Measurements from ENCODE around the gene HLA-DPB1.

HLA-DPB1 gene

DNA sequence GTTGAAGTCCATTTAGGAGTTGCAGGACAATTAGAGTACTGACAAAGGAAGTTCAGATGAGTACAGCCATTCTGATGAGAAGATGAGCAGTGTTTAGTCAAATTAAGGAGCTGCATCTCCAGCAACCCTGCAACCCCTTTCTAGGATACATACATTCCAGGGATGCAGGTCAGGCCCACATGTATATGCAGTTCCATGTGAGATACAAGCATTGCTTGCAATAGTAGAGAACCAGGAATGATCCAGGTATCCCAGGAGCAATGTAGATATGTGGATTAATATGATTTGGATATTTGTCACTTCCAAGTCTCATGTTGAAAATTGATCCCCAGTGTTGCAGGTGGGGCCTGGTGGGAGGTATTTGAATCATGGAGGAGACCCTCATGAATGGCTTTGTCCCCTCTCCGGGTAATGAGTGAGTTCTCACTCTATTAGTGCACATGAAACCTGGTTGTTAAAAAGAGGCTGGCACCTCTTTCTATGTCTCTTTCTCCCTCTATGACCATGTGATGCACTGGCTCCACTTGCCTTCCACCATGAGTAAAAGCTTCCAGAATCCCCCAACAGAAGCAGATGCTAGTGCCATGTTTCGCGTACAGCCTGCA is 8.8 kb upstream of the HLA-DPB1 start:
- Histone ChIP-seq H3K4me1 (no peaks in the 10 kb centered on the region), H3K27ac (no peak overlapping the region), H3K4me3 (no peak overlapping the region), H3K9me3 (no peaks in the 10 kb centered on the region), H3K27me3 (no peaks in the 10 kb centered on the region), H3K36me3 (peaks cover 0 to 12% (median 0%) of the 10 kb centered on the region in 3 donors)
- no peak for DNase-seq
- intact Hi-C loops (cut with DNase I; ENCODE audit: low total_unique reads) = no loop called here
- TF ChIP-seq, protein P1, sequence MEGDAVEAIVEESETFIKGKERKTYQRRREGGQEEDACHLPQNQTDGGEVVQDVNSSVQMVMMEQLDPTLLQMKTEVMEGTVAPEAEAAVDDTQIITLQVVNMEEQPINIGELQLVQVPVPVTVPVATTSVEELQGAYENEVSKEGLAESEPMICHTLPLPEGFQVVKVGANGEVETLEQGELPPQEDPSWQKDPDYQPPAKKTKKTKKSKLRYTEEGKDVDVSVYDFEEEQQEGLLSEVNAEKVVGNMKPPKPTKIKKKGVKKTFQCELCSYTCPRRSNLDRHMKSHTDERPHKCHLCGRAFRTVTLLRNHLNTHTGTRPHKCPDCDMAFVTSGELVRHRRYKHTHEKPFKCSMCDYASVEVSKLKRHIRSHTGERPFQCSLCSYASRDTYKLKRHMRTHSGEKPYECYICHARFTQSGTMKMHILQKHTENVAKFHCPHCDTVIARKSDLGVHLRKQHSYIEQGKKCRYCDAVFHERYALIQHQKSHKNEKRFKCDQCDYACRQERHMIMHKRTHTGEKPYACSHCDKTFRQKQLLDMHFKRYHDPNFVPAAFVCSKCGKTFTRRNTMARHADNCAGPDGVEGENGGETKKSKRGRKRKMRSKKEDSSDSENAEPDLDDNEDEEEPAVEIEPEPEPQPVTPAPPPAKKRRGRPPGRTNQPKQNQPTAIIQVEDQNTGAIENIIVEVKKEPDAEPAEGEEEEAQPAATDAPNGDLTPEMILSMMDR (IDR thresholded peaks at IDR 0.05) = no peak

DNA sequence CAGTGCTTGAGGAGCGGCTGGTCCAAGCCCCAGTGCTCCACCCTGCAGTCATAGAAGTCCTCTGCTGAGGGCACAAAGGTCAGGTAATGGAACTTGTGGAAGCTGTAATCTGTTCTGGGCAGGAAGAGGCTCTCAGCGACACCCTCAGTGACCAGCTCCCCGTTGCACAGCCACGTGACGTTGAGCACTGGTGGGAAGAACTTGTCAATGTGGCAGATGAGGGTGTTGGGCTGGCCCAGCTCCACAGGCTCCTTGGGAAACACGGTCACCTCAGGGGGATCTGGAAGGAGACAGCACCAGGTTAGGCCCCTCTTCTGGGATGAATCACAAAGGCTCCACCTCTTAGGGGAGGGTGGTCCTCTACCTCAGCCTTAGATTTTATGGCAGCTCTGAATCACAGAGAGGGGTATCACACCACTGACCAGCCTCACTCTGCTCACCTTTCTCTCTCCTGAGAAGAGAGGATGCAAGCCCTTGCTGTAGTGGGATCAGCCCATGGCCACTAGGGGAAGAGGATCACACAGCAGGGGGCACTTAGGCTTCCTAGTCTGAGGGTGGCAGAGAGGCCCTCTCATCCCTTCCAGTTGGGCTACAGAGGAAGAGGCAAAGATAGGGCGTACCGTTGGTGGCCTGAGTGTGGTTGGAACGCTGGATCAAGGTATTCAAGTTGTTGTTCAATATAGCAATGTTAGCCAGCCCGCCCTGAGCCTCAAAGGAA is 6.6 kb upstream of the HLA-DPB1 start:
- H3K4me1 ChIP-seq = no peaks in the 10 kb centered on the region
- DNase-seq = no peak
- intact Hi-C loops (cut with DNase I; ENCODE audit: low total_unique reads) = no loop called here
- no peak overlapping the region for H3K27ac ChIP-seq
- no peaks in the 10 kb centered on the region for H3K27me3 ChIP-seq
- no peaks in the 10 kb centered on the region for H3K9me3 ChIP-seq
- TF ChIP-seq, protein P1 (IDR thresholded peaks at IDR 0.05) = no peak
- H3K36me3 ChIP-seq = peaks cover 0 to 12% (median 0%) of the 10 kb centered on the region in 3 donors
- no peak overlapping the region for H3K4me3 ChIP-seq

DNA sequence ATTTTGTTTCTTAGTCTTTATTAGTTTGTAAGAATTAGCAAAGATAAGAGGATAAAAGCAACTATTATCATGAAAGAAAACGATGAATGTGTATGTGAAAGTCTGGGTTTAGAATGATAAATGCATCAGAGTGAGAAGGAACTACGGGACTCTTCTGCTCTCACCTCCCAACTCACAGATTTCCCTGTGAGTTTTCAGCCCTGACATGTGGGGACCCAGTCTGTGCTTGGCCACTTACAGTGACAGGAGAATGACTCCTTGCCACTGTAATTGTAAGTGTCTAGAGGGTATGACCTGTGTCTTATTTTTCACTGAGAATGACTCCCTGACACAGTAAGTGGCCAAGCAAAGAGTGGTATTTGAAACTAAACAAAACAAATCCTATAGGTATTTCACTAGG is 4.9 kb upstream of the HLA-DPB1 start:
- intact Hi-C loops (cut with DNase I; ENCODE audit: low total_unique reads) = loop anchor here (10.0 kb wide), 1 partner anchor 46 kb away; no protein-coding TSS in a partner anchor
- TF ChIP-seq, protein P1 (IDR thresholded peaks at IDR 0.05) = no peak
- no peak overlapping the region for H3K27ac ChIP-seq
- H3K36me3 ChIP-seq = peaks cover 0 to 12% (median 0%) of the 10 kb centered on the region in 3 donors
- no peak overlapping the region for H3K4me3 ChIP-seq
- no peaks in the 10 kb centered on the region for H3K9me3 ChIP-seq
- peaks cover 0 to 2% of the 10 kb centered on the region in 2 donors for H3K27me3 ChIP-seq
- DNase-seq = no peak
- no peaks in the 10 kb centered on the region for H3K4me1 ChIP-seq

DNA sequence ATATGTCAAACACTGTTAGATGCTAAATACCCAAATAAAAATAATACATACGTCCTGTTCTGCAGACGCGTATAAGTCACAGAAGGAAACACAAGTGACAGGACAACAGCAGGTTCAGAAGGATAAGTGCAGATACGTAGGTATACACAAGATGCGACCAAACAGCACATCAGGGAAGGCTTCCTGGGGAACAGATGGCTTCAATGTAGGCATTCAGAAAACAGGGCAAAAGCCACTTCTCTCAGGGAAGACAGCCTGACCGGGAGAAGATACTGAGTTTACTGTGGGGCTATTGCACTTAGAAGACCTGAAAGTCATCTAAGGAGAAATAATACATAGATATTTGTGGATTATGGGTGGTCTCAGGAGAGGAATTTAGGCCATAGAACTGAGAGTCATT is 4.2 kb upstream of the HLA-DPB1 start:
- TF ChIP-seq, protein P1 (IDR thresholded peaks at IDR 0.05) = no peak
- intact Hi-C loops (cut with DNase I; ENCODE audit: low total_unique reads) = loop anchor here (10.0 kb wide), 1 partner anchor 47 kb away; no protein-coding TSS in a partner anchor
- Histone ChIP-seq H3K9me3 (no peaks in the 10 kb centered on the region), H3K36me3 (peaks cover 0 to 12% (median 0%) of the 10 kb centered on the region in 3 donors), H3K27me3 (peaks cover 0 to 8% of the 10 kb centered on the region in 2 donors), H3K27ac (no peak overlapping the region), H3K4me3 (peak overlapping the region in 1 of 2 donors; percentile 33), H3K4me1 (no peaks in the 10 kb centered on the region)
- DNase-seq = no peak

DNA sequence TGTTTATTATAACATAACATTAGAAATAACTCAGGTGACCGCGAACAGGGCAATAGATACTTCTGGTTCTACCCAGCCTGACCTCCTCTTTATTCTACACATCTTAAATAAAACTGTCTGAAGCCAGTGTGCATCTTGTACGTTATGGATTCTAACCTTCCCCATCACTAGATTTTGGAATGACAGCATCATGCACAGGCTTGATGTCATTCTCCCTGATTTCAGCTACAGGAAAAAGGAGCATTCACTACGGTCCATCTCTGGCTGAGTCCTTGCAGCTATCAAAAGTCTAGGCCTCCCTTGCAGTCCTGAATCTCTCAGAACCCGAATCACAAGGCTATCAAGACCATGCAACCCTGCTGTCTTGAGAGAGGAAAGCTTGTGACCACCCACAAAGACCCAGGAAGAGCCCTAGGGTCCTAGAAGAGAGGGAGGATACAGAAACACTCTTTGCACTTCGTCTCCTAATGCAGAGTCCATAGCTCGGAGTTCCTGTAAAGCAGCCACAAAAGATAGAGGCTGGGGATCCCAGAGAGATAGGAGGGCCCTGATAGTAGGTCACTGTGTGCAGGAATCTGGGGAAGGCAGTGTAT is 3.2 kb upstream of the HLA-DPB1 start:
- Histone ChIP-seq H3K9me3 (no peaks in the 10 kb centered on the region), H3K36me3 (peaks cover 0 to 12% (median 0%) of the 10 kb centered on the region in 3 donors), H3K27me3 (peaks cover 0 to 9% of the 10 kb centered on the region in 2 donors), H3K4me1 (no peaks in the 10 kb centered on the region), H3K27ac (no peak overlapping the region), H3K4me3 (peak overlapping the region; percentile 33 to 34)
- intact Hi-C loops (cut with DNase I; ENCODE audit: low total_unique reads) = loop anchor here (10.0 kb wide), 1 partner anchor 48 kb away; no protein-coding TSS in a partner anchor
- TF ChIP-seq, protein P1 (IDR thresholded peaks at IDR 0.05) = no peak
- DNase-seq = no peak
